SK-N-SH (cell line): Measurements from ENCODE around the gene MGLL. TPM values are rescaled to one million over a fixed set of nuclear protein-coding genes. Genes with fewer than 3 reads are reported as not detected.

Experiments
- CTCF ChIA-PET: fragments of 300-600, 350-600 bp; formaldehyde crosslinking; extraction: SDS; loops from one replicate; lab custom pipeline; 2021; lab: Yijun Ruan, JAX
- POLR2A ChIA-PET: fragments of 350-600 bp; sonication (Branson Sonifier 250); formaldehyde crosslinking; extraction: SDS; loops from one replicate; lab custom pipeline; 2020; ENCODE audit warnings: antibody characterized with exemption, inconsistent platforms; lab: Yijun Ruan, JAX
- DNase-seq: peaks from one replicate; pipeline ENCODE4 v3.0.0; 2012
- H2AFZ ChIP-seq: fragments of 200-600 bp; sonication (generic); 2 replicates; pipeline ENCODE4 v1.8.1; 2016; ENCODE audit warnings: antibody characterized with exemption, mild to moderate bottlenecking, low read depth
- H3F3A ChIP-seq: fragments of 200-600 bp; sonication (generic); replicated peaks from 2 replicates; pipeline ENCODE3; 2016; ENCODE audit warnings: antibody characterized with exemption, mild to moderate bottlenecking; ENCODE audit not compliant: insufficient read depth
- H3K27ac ChIP-seq, 2 experiments: fragments of 200-500 bp in 1 of 2; fragments of 200-600 bp in 1 of 2; sonication (Bioruptor generic) in 1 of 2; sonication (generic), shearing (Covaris generic) in 1 of 2; 2 replicates each; pipeline versions ENCODE4 v1.5.1 to v1.6.1; 2014 to 2016; ENCODE audit warnings: low read depth in 2 of 2, inconsistent platforms in 1 of 2, low read length in 1 of 2, mild to moderate bottlenecking in 1 of 2, mixed read lengths in 1 of 2
- H3K27me3 ChIP-seq: fragments of 200-600 bp; sonication (generic), shearing (Covaris generic); 2 replicates; pipeline ENCODE4 v1.6.1; 2016; ENCODE audit warnings: mixed run types; ENCODE audit not compliant: insufficient read depth
- H3K36me3 ChIP-seq, 2 experiments: fragments of 200-500 bp in 1 of 2; fragments of 200-600 bp in 1 of 2; sonication (Bioruptor generic) in 1 of 2; sonication (generic) in 1 of 2; replicated peaks in 1 of 2; 2 replicates each; pipeline versions ENCODE3 to v1.5.1; 2014 to 2016; ENCODE audit warnings: low read length in 1 of 2, mild to moderate bottlenecking in 1 of 2; ENCODE audit not compliant: insufficient read depth in 2 of 2, control insufficient read depth in 1 of 2
- H3K4me1 ChIP-seq, 2 experiments: fragments of 200-500 bp in 1 of 2; fragments of 200-600 bp in 1 of 2; sonication (Bioruptor generic) in 1 of 2; sonication (generic), shearing (Covaris generic) in 1 of 2; 2 replicates each; pipeline versions ENCODE4 v1.5.1 to v1.6.1; 2014 to 2016; ENCODE audit warnings: low read depth in 1 of 2, low read length in 1 of 2, mixed run types in 1 of 2; ENCODE audit not compliant: insufficient read depth in 2 of 2, control insufficient read depth in 1 of 2
- H3K4me2 ChIP-seq: fragments of 200-600 bp; sonication (generic), shearing (Covaris generic); 2 replicates; pipeline ENCODE4 v1.6.1; 2017; ENCODE audit warnings: mixed run types
- H3K4me3 ChIP-seq, 2 experiments: fragments of 200-500 bp in 1 of 2; fragments of 200-600 bp in 1 of 2; sonication (Bioruptor generic) in 1 of 2; sonication (generic), shearing (Covaris generic) in 1 of 2; 2 replicates each; pipeline versions ENCODE4 v1.5.1 to v1.8.1; 2014 to 2016; ENCODE audit warnings: low read depth in 2 of 2, inconsistent platforms in 1 of 2, low read length in 1 of 2, mild to moderate bottlenecking in 1 of 2, mixed read lengths in 1 of 2, moderate library complexity in 1 of 2
- H3K79me2 ChIP-seq: fragments of 200-600 bp; sonication (generic); 2 replicates; pipeline ENCODE4 v1.8.1; 2017; ENCODE audit warnings: mild to moderate bottlenecking; ENCODE audit not compliant: insufficient read depth
- H3K9ac ChIP-seq: fragments of 200-600 bp; sonication (generic); 2 replicates; pipeline ENCODE4 v1.6.1; 2017; ENCODE audit warnings: mixed run types
- H3K9me2 ChIP-seq: fragments of 200-600 bp; sonication (generic); 2 replicates; pipeline ENCODE4 v1.6.1; 2017; ENCODE audit warnings: mixed run types
- H3K9me3 ChIP-seq: fragments of 200-600 bp; sonication (generic); 2 replicates; pipeline ENCODE4 v1.6.1; 2017; ENCODE audit warnings: mixed run types, mild to moderate bottlenecking, moderate library complexity
- H4K20me1 ChIP-seq: fragments of 200-600 bp; sonication (generic); 2 replicates; pipeline ENCODE4 v1.6.1; 2017; ENCODE audit warnings: mild to moderate bottlenecking, mixed run types; ENCODE audit not compliant: insufficient read depth
- EP300 ChIP-seq, 2 experiments: IDR thresholded peaks; 2 replicates each; pipeline versions ENCODE4 v1.4.0 to v1.6.1; 2012; ENCODE audit warnings: borderline replicate concordance in 1 of 2, low read depth in 1 of 2, low read length in 1 of 2
- FOSL2 ChIP-seq: IDR thresholded peaks from 2 replicates; pipeline ENCODE4 v1.4.0; 2012; ENCODE audit warnings: low read depth, mild to moderate bottlenecking, moderate library complexity, borderline replicate concordance
- FOXM1 ChIP-seq: IDR thresholded peaks from 2 replicates; pipeline ENCODE4 v1.4.0; 2012; ENCODE audit warnings: low read depth, mild to moderate bottlenecking
- GABPA ChIP-seq: IDR thresholded peaks from 2 replicates; pipeline ENCODE4 v1.4.0; 2012; ENCODE audit warnings: low read depth, mild to moderate bottlenecking
- RCOR1 ChIP-seq: fragments of 150-350 bp; IDR thresholded peaks from 2 replicates; pipeline ENCODE4 v1.6.1; 2017; ENCODE audit warnings: antibody characterized with exemption, low read length
- RFX5 ChIP-seq: IDR thresholded peaks from 2 replicates; pipeline ENCODE4 v1.6.1; 2012; ENCODE audit warnings: mild to moderate bottlenecking, improper control_type of control experiment, low read length
- SMC3 ChIP-seq: IDR thresholded peaks from 2 replicates; pipeline ENCODE4 v1.6.1; 2012; ENCODE audit warnings: low read depth, low read length, improper control_type of control experiment
- TCF12 ChIP-seq: IDR thresholded peaks from 2 replicates; pipeline ENCODE4 v1.4.0; 2012
- TEAD4 ChIP-seq: IDR thresholded peaks from 2 replicates; pipeline ENCODE4 v1.4.0; 2012; ENCODE audit warnings: mild to moderate bottlenecking, borderline replicate concordance; ENCODE audit not compliant: insufficient read depth
- YY1 ChIP-seq: IDR thresholded peaks from 2 replicates; pipeline ENCODE4 v1.4.0; 2012; ENCODE audit warnings: low read depth, mild to moderate bottlenecking
- whole genome bisulfite sequencing: methylation state at CpG from one replicate; pipeline ENCODE4 v1.1.6; 2017; ENCODE audit warnings: low lambda C conversion rate; 5-methylcytosine and 5-hydroxymethylcytosine counted together
- polyA plus RNA-seq, 3 experiments: library from polyadenylated mRNA; depleted of rRNA; stranded (reverse); fragments of >200 nt; gene quantifications; 2 replicates each; pipeline ENCODE4 v1.2.3, GENCODE V29; 2012
- TF ChIP-seq, protein P1 (sequence below): fragments of 200-600 bp; sonication (generic); IDR thresholded peaks from 2 replicates; pipeline ENCODE4 v1.6.1; 2017; ENCODE audit warnings: antibody characterized with exemption, mild to moderate bottlenecking, moderate library complexity
- TF ChIP-seq, protein P2 (sequence below): IDR thresholded peaks from 2 replicates; pipeline ENCODE4 v1.4.0; 2012; ENCODE audit warnings: low read depth, borderline replicate concordance
- TF ChIP-seq, protein P3 (sequence below): fragments of 150-350 bp; IDR thresholded peaks from 2 replicates; pipeline ENCODE4 v1.6.1; 2016; ENCODE audit warnings: mild to moderate bottlenecking, low read depth, low read length
- TF ChIP-seq, protein P4 (sequence below): fragments of 150-350 bp; IDR thresholded peaks from 2 replicates; pipeline ENCODE4 v1.6.1; 2017; ENCODE audit warnings: antibody characterized with exemption, low read length, low read depth, borderline replicate concordance
- TF ChIP-seq, protein P5 (sequence below): IDR thresholded peaks from 2 replicates; pipeline ENCODE4 v1.4.0; 2012; ENCODE audit warnings: low read depth
- TF ChIP-seq, protein P6 (sequence below): IDR thresholded peaks from 2 replicates; pipeline ENCODE4; 2012
- TF ChIP-seq, protein P7 (sequence below): IDR thresholded peaks from 2 replicates; pipeline ENCODE4 v1.6.1; 2012; ENCODE audit warnings: mild to moderate bottlenecking, low read depth, low read length, moderate library complexity

MGLL gene
- polyA plus RNA-seq, 1 of the 3 experiments (the other 2 are of a cell fraction) = 2.2 TPM

DNA sequence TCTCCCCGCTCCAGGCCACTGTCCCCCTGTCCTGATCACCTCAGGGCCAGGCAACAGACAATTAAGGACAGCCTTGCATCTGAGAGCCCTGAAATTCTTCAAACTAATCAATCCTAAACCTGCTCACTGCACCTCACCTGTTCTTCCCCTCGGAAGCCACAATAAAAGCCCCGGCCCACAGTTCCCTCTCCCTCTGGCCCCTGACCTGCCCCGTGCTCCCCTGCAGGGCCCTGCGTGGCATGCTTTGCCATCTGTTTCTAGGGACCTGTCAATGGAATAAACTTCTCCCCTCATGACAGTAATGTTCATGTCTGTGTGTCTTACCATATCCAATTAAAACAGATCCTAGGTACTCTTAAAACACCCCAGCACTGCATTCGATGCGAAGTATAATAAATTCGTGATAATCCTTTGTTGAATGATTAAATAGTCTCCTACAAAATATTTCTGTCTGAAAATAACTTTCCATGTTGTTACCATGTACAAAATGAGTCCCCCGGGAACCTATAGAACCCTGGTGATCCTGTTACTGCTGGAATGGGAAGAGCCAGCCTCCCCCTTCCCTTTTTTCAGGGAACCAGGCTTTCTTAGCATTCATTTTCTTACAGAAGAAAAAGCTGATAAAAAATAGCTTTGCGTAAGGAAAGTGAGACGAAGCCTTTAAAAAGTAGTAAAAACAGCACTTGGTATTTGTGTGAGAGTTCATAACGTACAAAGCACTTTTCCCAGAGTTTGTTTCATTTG lies 90.6 kb downstream of the MGLL start (continued):
- TF ChIP-seq, protein P1, sequence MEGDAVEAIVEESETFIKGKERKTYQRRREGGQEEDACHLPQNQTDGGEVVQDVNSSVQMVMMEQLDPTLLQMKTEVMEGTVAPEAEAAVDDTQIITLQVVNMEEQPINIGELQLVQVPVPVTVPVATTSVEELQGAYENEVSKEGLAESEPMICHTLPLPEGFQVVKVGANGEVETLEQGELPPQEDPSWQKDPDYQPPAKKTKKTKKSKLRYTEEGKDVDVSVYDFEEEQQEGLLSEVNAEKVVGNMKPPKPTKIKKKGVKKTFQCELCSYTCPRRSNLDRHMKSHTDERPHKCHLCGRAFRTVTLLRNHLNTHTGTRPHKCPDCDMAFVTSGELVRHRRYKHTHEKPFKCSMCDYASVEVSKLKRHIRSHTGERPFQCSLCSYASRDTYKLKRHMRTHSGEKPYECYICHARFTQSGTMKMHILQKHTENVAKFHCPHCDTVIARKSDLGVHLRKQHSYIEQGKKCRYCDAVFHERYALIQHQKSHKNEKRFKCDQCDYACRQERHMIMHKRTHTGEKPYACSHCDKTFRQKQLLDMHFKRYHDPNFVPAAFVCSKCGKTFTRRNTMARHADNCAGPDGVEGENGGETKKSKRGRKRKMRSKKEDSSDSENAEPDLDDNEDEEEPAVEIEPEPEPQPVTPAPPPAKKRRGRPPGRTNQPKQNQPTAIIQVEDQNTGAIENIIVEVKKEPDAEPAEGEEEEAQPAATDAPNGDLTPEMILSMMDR = no peak
- TF ChIP-seq, protein P2, sequence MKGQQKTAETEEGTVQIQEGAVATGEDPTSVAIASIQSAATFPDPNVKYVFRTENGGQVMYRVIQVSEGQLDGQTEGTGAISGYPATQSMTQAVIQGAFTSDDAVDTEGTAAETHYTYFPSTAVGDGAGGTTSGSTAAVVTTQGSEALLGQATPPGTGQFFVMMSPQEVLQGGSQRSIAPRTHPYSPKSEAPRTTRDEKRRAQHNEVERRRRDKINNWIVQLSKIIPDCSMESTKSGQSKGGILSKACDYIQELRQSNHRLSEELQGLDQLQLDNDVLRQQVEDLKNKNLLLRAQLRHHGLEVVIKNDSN = no peak
- TF ChIP-seq RCOR1 = no peak
- no peak for TF ChIP-seq FOSL2
- no peak for TF ChIP-seq GABPA
- TF ChIP-seq, protein P3, sequence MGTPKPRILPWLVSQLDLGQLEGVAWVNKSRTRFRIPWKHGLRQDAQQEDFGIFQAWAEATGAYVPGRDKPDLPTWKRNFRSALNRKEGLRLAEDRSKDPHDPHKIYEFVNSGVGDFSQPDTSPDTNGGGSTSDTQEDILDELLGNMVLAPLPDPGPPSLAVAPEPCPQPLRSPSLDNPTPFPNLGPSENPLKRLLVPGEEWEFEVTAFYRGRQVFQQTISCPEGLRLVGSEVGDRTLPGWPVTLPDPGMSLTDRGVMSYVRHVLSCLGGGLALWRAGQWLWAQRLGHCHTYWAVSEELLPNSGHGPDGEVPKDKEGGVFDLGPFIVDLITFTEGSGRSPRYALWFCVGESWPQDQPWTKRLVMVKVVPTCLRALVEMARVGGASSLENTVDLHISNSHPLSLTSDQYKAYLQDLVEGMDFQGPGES = no peak
- no peak for TF ChIP-seq SMC3
- no peak for TF ChIP-seq TEAD4
- no peak for TF ChIP-seq FOXM1

DNA sequence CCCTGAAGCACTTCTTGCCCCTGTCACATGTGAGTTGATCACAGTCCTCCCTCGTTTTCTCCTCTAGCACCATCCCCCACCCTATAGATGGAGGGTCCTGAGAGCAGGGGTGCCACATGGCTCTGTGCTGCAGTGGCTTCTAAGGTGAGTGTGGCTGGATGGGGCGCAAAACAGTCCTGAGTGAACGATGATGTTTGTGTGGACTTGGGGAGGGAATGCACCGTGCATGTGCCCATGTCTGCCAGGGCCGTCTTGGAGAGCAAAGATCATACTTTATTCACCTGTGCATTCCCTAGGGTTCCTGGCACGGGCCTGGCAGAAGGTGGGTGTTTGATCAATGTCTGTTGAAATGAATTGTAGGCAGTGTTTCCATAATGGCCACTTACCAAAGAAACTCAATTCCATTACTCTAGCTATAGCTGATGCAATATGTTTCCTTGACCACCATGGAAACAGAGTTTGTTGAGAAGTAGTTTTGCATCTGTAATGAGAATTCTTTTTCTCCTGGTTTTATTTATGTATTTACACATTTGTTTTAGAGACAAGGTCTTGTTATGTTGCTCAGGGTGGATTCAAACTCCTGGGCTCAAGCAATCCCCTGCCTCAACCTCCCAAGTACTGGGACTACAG lies 91.5 kb downstream of the MGLL start:
- TF ChIP-seq GABPA (no peak), TCF12 (no peak), FOSL2 (no peak), EP300 (IDR thresholded peaks at IDR 0.05; ENCODE audit: borderline replicate concordance in 1 of 2, low read depth in 1 of 2, low read length in 1 of 2) (no peak), RFX5 (no peak), YY1 (no peak), FOXM1 (no peak)
- TF ChIP-seq, protein P4, sequence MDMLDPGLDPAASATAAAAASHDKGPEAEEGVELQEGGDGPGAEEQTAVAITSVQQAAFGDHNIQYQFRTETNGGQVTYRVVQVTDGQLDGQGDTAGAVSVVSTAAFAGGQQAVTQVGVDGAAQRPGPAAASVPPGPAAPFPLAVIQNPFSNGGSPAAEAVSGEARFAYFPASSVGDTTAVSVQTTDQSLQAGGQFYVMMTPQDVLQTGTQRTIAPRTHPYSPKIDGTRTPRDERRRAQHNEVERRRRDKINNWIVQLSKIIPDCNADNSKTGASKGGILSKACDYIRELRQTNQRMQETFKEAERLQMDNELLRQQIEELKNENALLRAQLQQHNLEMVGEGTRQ = no peak
- TF ChIP-seq, protein P5, sequence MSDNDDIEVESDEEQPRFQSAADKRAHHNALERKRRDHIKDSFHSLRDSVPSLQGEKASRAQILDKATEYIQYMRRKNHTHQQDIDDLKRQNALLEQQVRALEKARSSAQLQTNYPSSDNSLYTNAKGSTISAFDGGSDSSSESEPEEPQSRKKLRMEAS = no peak
- TF ChIP-seq, protein P6, sequence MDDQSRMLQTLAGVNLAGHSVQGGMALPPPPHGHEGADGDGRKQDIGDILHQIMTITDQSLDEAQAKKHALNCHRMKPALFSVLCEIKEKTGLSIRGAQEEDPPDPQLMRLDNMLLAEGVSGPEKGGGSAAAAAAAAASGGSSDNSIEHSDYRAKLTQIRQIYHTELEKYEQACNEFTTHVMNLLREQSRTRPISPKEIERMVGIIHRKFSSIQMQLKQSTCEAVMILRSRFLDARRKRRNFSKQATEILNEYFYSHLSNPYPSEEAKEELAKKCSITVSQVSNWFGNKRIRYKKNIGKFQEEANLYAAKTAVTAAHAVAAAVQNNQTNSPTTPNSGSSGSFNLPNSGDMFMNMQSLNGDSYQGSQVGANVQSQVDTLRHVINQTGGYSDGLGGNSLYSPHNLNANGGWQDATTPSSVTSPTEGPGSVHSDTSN = no peak
- TF ChIP-seq, protein P7, sequence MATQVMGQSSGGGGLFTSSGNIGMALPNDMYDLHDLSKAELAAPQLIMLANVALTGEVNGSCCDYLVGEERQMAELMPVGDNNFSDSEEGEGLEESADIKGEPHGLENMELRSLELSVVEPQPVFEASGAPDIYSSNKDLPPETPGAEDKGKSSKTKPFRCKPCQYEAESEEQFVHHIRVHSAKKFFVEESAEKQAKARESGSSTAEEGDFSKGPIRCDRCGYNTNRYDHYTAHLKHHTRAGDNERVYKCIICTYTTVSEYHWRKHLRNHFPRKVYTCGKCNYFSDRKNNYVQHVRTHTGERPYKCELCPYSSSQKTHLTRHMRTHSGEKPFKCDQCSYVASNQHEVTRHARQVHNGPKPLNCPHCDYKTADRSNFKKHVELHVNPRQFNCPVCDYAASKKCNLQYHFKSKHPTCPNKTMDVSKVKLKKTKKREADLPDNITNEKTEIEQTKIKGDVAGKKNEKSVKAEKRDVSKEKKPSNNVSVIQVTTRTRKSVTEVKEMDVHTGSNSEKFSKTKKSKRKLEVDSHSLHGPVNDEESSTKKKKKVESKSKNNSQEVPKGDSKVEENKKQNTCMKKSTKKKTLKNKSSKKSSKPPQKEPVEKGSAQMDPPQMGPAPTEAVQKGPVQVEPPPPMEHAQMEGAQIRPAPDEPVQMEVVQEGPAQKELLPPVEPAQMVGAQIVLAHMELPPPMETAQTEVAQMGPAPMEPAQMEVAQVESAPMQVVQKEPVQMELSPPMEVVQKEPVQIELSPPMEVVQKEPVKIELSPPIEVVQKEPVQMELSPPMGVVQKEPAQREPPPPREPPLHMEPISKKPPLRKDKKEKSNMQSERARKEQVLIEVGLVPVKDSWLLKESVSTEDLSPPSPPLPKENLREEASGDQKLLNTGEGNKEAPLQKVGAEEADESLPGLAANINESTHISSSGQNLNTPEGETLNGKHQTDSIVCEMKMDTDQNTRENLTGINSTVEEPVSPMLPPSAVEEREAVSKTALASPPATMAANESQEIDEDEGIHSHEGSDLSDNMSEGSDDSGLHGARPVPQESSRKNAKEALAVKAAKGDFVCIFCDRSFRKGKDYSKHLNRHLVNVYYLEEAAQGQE = no peak
- Histone ChIP-seq H3K9ac (no peak overlapping the region), H3K4me1 (peaks cover 16 to 28% of the 10 kb centered on the region in 2 experiments), H4K20me1 (no peaks in the 10 kb centered on the region), H3K36me3 (no peaks in the 10 kb centered on the region), H3K27me3 (no peaks in the 10 kb centered on the region), H3K79me2 (no peaks in the 10 kb centered on the region), H3K27ac (no peak overlapping the region), H3F3A (peaks cover 17% of the 10 kb centered on the region), H2AFZ (no peak overlapping the region), H3K4me2 (no peak overlapping the region), H3K9me2 (no peaks in the 10 kb centered on the region), H3K4me3 (no peak overlapping the region), H3K9me3 (no peaks in the 10 kb centered on the region)
- POLR2A ChIA-PET = no interaction called here
- WGBS = 86% methylated on average over 6 of the region's 6 CpGs
- CTCF ChIA-PET = interaction anchor here (0.8 to 1.0 kb wide), 2 partner anchors 20 to 101 kb away, joined by 3 to 4 read pairs; no protein-coding TSS in a partner anchor
- no peak for DNase-seq
